ENCODE data around the gene HDGFL3. TPM values are rescaled to one million over a fixed set of nuclear protein-coding genes. Genes with fewer than 3 reads are reported as not detected.
"Not testable (repeated sequence)": the region's sequence is repeated elsewhere in the genome, so short reads cannot be mapped to it uniquely, and the experiment has no call there.

HDGFL3 gene
- total RNA-seq, 2 experiments from 2014 or later, result 26.6 to 29.0 TPM

DNA sequence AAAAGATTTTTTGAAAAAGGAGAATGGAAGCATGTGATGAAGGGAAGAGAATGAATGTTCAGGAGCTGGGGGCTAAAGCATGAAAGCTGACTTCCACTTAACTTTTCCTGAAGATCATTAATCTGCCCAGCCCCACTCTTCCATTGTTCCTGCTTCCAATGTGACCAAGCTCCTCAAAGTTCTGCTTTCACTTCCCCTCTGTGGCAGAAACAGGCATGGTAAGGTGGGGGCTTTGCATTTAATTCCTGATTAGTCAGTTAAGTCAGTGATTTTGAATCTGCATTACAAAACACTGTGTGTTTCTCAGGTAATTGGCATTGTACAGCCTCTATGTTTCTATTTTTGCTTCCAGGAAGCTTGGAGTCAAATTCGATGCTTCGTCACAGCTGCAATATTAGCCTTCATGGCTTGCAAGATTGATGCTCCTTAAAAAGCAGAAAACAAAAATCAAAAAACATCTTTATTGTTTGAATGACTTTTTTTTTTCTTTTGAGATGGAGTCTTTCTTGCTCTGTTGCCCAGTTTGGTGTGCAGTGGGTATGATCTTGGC is 107.5 kb downstream of the HDGFL3 start:
- Mint-ChIP-seq H3K36me3 (no peaks in the 10 kb centered on the region), H3K27me3 (peaks cover 62% of the 10 kb centered on the region), H3K27ac (no peak overlapping the region), H3K4me1 (peaks cover 2% of the 10 kb centered on the region), H3K9me3 (peaks cover 9% of the 10 kb centered on the region), H3K4me3 (no peak overlapping the region)
- no peak for ATAC-seq (ENCODE audit: low read depth)
- POLR2A ChIA-PET, result no interaction called here
- DNase-seq, result no peak

DNA sequence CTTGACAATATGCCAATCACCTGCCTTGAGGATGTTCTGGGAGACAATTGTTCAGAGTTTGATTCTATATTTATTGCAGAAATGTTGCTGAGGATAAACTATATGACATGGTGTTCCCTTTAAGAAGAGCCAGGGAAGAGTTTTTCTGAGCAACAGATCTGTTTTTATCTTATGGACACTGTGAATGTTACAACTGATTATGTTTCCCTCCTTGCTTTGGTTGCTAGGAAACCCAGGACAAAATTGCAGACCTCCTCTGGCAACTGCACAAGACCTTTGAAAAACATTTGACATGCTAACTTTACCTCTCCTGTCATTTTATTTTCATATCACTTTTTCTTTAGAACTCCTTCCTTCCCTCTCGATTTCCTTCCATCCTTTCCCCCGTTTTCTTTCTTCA is 108.3 kb downstream of the HDGFL3 start:
- Mint-ChIP-seq H3K27ac (peak overlapping the region; percentile 1), H3K4me1 (peaks cover 2% of the 10 kb centered on the region), H3K4me3 (no peak overlapping the region), H3K9me3 (peaks cover 9% of the 10 kb centered on the region), H3K27me3 (peaks cover 62% of the 10 kb centered on the region), H3K36me3 (no peaks in the 10 kb centered on the region)
- no peak for DNase-seq
- POLR2A ChIA-PET, result no interaction called here
- no peak for ATAC-seq (ENCODE audit: low read depth)

DNA sequence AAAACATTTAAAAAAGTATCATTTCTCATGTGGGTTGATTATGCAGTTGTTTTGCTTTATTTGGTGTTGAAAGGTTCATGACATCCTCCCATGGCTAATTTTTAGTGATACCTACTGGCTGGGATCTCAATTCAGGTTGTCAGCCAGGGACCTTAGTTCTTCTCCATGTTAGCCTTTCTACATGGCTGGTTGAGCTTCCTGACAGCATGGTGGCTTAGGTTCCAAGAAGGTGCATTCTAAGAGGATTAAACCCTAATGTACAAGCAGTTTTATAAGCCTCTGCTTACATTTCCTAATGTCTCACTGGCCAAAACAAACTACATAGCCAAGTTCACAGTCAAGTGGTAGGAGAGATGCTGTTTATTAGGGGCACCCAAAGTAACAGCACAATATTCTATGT is 109.5 kb downstream of the HDGFL3 start:
- POLR2A ChIA-PET, result no interaction called here

DNA sequence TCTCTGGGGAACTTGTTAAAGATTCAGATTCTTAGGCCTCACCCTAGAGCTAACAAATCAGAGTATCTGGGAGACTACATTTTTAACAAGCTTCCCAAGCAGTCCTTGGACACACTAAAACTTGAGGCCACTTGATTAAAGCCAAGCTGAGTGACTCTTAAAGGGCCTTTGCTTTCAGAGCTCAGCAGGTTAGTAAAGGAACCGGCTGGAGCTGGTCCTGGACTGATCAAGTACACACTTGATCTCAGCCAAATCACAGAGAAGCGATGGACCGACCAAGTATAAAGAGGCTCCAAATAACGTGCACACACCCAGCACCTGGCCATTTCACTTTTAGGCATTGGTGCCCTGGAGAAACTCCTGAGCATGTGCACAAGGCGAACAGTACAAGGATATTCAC is 113.0 kb downstream of the HDGFL3 start:
- peaks cover 9% of the 10 kb centered on the region for H3K9me3 Mint-ChIP-seq
- H3K36me3 Mint-ChIP-seq, result peaks cover 2% of the 10 kb centered on the region
- peaks cover 32% of the 10 kb centered on the region for H3K27me3 Mint-ChIP-seq
- POLR2A ChIA-PET, result no interaction called here
- no peak overlapping the region for H3K27ac Mint-ChIP-seq
- no peak overlapping the region for H3K4me3 Mint-ChIP-seq
- ATAC-seq (ENCODE audit: low read depth) (no peak), DNase-seq (no peak)
- peaks cover 9% of the 10 kb centered on the region for H3K4me1 Mint-ChIP-seq

More for the DNA sequence above, 109.5 kb downstream of the HDGFL3 start:
- no peak for ATAC-seq (ENCODE audit: low read depth)
- Mint-ChIP-seq H3K27me3 (peaks cover 60% of the 10 kb centered on the region), H3K9me3 (peaks cover 9% of the 10 kb centered on the region), H3K36me3 (no peaks in the 10 kb centered on the region), H3K27ac (no peak overlapping the region), H3K4me1 (peaks cover 2% of the 10 kb centered on the region), H3K4me3 (no peak overlapping the region)
- no peak for DNase-seq

DNA sequence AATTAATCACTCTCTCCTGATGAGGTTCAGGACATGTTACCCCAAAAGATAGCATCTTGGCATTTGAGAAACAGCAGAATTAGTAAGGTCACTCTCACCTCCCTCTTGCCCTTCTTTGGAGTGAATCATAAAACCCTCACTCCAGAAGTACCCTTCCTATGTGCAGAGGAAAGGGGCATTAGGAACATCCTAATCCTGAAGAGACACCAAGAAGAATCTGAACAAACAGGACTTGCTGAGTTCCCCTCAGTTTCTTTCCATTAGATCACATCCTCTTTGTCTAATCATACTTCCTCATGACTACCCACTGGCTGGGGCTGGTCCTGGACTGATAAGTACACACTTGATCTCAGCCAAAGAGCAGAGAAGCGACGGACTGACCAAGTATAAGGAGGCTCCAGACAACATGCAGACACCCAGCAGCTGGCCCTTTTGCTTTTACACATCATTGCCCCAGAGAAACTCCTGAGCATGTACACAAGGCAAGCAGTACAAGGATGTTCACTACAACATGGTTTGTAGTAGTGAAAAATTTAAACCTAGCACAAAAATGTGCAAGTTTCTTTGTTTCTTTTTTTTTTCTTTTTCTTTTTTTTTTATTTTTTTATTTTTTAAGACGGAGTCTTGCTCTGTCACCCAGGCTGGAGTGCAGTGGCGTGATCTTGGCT is 115.2 kb downstream of the HDGFL3 start:
- Mint-ChIP-seq H3K4me1 (peaks cover 9% of the 10 kb centered on the region), H3K9me3 (peaks cover 4% of the 10 kb centered on the region), H3K27me3 (peaks cover 20% of the 10 kb centered on the region), H3K36me3 (peaks cover 2% of the 10 kb centered on the region), H3K4me3 (no peak overlapping the region), H3K27ac (peak overlapping the region; percentile 9)
- ATAC-seq (ENCODE audit: low read depth), result peak; percentile 56
- no peak for DNase-seq
- POLR2A ChIA-PET, result no interaction called here

DNA sequence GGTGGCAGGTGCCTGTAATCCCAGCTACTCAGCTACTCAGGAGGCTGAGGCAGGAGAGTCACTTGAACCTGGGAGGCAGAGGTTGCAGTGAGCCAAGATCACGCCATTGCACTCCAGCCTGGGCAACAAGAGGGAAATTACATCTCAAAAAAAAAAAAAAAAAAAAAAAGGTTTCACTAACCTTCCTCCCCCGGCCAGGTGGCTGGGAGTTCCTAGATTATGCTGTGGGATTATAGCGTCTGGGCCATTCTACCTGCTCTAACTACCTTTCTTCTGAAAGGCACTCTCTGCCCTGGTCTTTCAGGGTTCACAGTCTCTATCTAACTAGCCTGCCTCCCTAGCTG is 115.7 kb downstream of the HDGFL3 start:
- H3K36me3 Mint-ChIP-seq; ATAC-seq (ENCODE audit: low read depth); DNase-seq; H3K4me3 Mint-ChIP-seq; H3K9me3 Mint-ChIP-seq; POLR2A ChIA-PET; H3K4me1 Mint-ChIP-seq: not testable (repeated sequence)
- Mint-ChIP-seq H3K27ac (peak overlapping the region; percentile 9), H3K27me3 (peaks cover 16% of the 10 kb centered on the region)

DNA sequence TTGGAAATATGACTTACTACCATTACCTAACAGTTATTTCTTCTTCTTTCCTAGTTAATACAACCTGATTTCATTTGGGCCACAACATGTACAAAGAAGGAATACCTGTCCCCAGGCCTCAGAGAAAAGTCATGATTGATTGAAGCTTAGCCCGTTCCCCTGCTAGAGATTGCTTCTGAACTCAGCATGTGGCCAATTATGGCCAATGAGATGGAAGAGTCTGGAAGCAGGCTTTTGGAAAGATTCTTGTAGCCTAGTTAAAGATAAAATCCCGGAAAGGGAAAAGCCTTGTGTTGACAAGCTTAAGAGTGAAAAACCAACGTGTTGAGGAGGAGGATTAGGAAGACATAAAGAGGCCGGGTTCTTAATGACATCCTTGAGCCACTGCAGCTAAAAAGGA is 117.2 kb downstream of the HDGFL3 start:
- Mint-ChIP-seq H3K9me3 (no peaks in the 10 kb centered on the region), H3K27me3 (peaks cover 14% of the 10 kb centered on the region), H3K27ac (no peak overlapping the region), H3K36me3 (peaks cover 2% of the 10 kb centered on the region), H3K4me1 (peaks cover 6% of the 10 kb centered on the region), H3K4me3 (no peak overlapping the region)
- DNase-seq (no peak), ATAC-seq (ENCODE audit: low read depth) (no peak)
- POLR2A ChIA-PET, result no interaction called here

DNA sequence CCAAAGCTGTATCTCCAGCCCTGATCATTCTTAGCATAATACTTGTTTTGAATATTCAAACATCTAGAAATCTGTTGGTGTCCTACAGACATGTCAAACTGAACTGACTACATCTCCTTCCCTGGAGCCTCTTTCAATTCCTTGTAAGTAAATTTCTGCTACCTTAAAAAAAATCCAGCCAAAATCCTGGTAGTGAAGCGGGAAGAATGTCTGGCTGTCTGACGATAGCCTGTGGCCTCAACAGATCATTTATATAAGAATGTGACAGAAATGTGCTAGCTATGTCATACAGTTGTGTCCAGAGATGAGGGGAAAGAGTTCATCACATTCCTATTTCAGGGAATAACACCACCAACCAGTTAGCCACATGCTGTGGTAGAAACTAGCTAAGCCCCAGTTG is 118.7 kb downstream of the HDGFL3 start:
- H3K4me1 Mint-ChIP-seq, result peaks cover 6% of the 10 kb centered on the region
- peaks cover 13% of the 10 kb centered on the region for H3K27me3 Mint-ChIP-seq
- DNase-seq (no peak), ATAC-seq (ENCODE audit: low read depth) (no peak)
- POLR2A ChIA-PET, result no interaction called here
- no peaks in the 10 kb centered on the region for H3K9me3 Mint-ChIP-seq
- no peak overlapping the region for H3K4me3 Mint-ChIP-seq
- H3K36me3 Mint-ChIP-seq, result peaks cover 2% of the 10 kb centered on the region
- no peak overlapping the region for H3K27ac Mint-ChIP-seq

DNA sequence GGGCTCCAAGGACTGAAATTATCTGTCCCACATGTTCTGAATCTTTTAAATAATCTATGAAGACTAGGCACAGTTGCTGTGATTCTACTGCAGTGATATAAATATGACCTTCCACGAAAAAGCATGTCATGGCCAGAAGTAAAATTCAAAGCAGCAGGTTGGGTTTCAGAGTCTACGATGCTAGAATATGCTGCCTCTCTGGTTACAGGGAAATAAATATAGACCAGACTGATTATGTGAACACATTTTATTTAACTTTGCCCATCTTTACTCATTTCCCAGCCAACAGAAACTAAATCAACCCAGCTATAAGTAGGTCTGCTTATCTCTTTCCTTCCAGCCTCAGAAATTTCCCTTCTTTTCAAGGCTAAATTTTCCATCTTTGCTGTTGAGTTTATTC is 120.0 kb downstream of the HDGFL3 start:
- peaks cover 15% of the 10 kb centered on the region for H3K27me3 Mint-ChIP-seq
- H3K36me3 Mint-ChIP-seq, result peaks cover 2% of the 10 kb centered on the region
- H3K4me1 Mint-ChIP-seq, result peaks cover 6% of the 10 kb centered on the region
- H3K27ac Mint-ChIP-seq, result no peak overlapping the region
- no peak overlapping the region for H3K4me3 Mint-ChIP-seq
- POLR2A ChIA-PET, result interaction anchor here (0.6 kb wide), 1 partner anchor 335 kb away, joined by 6 read pairs; no protein-coding TSS in a partner anchor
- ATAC-seq (ENCODE audit: low read depth) (no peak), DNase-seq (no peak)
- H3K9me3 Mint-ChIP-seq, result no peaks in the 10 kb centered on the region

DNA sequence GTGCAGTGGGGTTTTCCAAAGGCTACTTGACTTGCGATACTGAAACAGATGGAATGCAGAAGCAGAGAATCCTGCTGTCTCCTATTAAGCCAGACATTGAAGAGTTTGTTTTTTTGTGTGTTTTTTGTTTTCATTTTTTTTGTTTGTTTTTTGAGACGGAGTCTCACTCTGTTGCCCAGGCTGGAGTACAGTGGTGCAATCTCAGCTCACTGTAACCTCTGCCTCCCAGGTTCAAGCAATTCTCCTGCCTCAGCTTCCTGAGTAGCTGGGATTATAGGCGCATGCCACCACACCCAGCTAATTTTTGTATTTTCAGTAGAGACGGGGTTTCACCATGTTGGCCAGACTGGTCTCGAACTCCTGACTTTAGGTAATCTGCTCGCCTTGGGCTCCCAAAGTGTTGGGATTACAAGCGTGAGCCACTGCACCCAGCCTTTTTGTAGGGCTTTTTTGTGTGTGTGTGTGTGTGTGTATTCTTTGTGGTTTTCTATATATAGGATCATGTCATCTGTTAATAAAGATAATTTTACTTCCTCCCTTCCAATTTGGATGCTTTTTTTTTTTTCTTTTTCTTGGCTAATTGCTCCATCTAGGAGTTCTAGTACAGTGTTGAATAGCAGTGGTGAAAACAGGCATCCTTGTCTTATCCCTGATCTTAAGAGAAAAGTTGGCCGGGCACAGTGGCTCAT is 121.6 kb downstream of the HDGFL3 start:
- H3K4me3 Mint-ChIP-seq; DNase-seq; ATAC-seq (ENCODE audit: low read depth); H3K9me3 Mint-ChIP-seq; H3K4me1 Mint-ChIP-seq; H3K27ac Mint-ChIP-seq; POLR2A ChIA-PET; H3K36me3 Mint-ChIP-seq: not testable (repeated sequence)
- H3K27me3 Mint-ChIP-seq, result peaks cover 15% of the 10 kb centered on the region

DNA sequence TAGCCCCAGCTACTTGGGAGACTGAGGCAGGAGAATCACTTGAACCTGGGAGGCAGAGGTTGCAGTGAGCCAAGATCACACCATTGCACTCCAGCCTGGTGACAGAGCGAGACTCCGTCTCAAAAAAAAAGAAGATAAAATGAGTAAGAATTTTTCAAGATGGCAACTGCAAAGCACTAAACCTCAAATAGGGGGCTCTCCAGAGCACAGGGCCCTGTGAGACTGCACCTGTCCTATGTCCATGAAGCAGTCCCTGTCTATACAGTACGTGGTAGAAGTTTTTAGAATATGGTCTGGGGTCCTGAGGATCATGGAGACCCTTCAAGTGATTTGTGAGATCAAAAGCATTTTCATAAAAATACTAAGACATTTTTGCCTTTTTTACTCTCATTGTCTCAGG is 122.2 kb downstream of the HDGFL3 start:
- H3K36me3 Mint-ChIP-seq; H3K4me3 Mint-ChIP-seq; H3K4me1 Mint-ChIP-seq; ATAC-seq (ENCODE audit: low read depth); DNase-seq; H3K27ac Mint-ChIP-seq; H3K9me3 Mint-ChIP-seq; POLR2A ChIA-PET: not testable (repeated sequence)
- H3K27me3 Mint-ChIP-seq, result peaks cover 18% of the 10 kb centered on the region

DNA sequence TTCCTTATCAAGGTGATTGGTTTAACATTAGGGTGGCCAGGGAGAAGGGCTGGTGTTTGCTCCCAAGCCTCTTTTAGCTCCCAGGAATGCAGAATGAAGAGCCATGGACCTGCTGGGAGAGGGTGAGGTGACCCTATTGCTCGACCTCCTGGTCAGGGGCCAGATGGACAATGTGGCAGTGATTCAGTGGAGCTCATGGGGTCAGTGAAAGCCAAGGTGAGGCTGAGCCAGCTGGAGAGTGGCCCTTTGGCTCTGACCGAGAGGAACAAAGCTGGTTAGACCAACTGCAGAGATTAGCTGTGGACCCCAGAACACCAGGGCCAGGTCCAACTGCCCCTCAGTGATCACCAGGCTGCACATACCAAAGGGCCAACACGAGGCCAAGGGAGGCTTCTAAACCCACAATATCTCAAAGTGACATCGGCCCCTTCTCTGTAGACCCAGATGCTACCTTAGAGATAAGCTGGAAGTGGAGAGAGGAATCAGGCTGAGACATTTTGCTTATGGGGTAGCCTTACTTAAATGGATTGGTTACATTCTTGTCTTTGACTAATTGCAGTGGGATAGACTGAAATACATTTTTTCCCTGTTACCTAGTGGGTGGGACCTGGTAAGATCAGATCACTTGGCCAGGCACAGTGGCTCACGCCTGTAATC is 124.8 kb downstream of the HDGFL3 start:
- H3K36me3 Mint-ChIP-seq, result no peaks in the 10 kb centered on the region
- POLR2A ChIA-PET, result no interaction called here
- H3K4me1 Mint-ChIP-seq, result peaks cover 3% of the 10 kb centered on the region
- H3K4me3 Mint-ChIP-seq, result no peak overlapping the region
- H3K27me3 Mint-ChIP-seq, result peaks cover 31% of the 10 kb centered on the region
- no peak for ATAC-seq (ENCODE audit: low read depth)
- no peak for DNase-seq
- no peaks in the 10 kb centered on the region for H3K9me3 Mint-ChIP-seq
- H3K27ac Mint-ChIP-seq, result no peak overlapping the region

DNA sequence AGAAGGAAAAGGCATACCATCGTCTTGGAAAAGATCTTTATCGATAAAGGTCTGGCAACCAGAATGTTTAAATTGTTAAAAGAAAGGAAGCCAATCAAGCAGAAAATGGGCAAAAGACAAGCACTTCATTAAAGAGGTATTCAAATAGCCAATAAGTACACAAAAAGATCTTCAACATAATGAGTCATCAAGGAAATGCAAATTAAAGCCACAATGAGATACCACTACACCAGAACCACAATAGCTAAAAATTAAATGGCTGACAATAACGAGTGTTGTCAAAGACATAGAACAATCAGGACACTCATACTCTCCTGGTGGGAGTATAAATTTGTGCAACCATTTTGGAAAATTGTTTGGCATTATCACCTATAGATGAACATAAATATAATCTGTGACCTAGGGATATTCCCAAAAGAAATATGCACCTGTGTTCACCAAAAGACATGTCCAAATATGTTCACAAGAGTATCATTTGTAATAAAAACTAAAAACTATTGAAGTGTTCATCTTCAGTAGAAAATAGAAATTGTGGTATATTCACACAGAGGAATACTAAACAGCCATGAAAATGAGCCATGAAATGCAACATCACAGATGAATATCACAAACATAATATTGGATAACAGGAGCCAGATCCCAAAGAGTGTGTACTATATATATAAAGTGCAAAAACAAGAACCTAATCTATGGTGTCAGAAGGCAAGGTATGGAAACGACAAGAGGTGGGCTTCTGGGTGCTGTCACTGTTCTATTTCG is 126.2 kb downstream of the HDGFL3 start:
- Mint-ChIP-seq H3K9me3 (no peaks in the 10 kb centered on the region), H3K27me3 (peaks cover 37% of the 10 kb centered on the region), H3K36me3 (no peaks in the 10 kb centered on the region), H3K4me1 (peaks cover 3% of the 10 kb centered on the region), H3K4me3 (no peak overlapping the region), H3K27ac (no peak overlapping the region)
- POLR2A ChIA-PET, result no interaction called here
- ATAC-seq (ENCODE audit: low read depth) (no peak), DNase-seq (no peak)
